Spleen (tissue), 7 donors: ENCODE measurements around the gene MARCHF11.

Source experiments
- CTCF ChIP-seq, 11 experiments: fragments of 200-600 bp in 7 of 11; fragments of 450-650 bp in 4 of 11; sonication (generic) in 4 of 11; IDR thresholded peaks in 8 of 11; conservative IDR thresholded peaks in 3 of 11; 1 replicate in 7 of 11; 2 replicates in 4 of 11; pipeline versions ENCODE4 v1.4.0 to v1.8.0; 2016 to 2021; ENCODE audit warnings: antibody characterized with exemption in 11 of 11, inconsistent platforms in 4 of 11, mild to moderate bottlenecking in 1 of 11
- POLR2A ChIP-seq, 3 donors: fragments of 450-650 bp; IDR thresholded peaks; one replicate each; pipeline ENCODE4 v1.5.1; 2017; ENCODE audit warnings: antibody characterized with exemption in 3 of 3, mild to moderate bottlenecking in 1 of 3
- POLR2AphosphoS5 ChIP-seq, 3 donors: sonication (generic); formaldehyde crosslinking; IDR thresholded peaks; one replicate each; pipeline ENCODE4 v1.5.1; 2017; ENCODE audit warnings: antibody characterized with exemption in 3 of 3
- donor health status: DM: no; HTN: no; CAD: no; lungs with moderate emphysema.
- donor health status: DM: no; HTN: no; CAD: no.
- donor health status: DM: no; HTN: no; CAD: no.

- TF ChIP-seq POLR2A (IDR thresholded peaks at IDR 0.05) (no peak), CTCF (IDR thresholded peaks at IDR 0.05 in 8 of 11, conservative IDR thresholded peaks at IDR 0.05 in 3 of 11) (no peak), POLR2AphosphoS5 (IDR thresholded peaks at IDR 0.05) (no peak)
Measured at GRCh38 chr5:16067415-16067814, 112.2 kb downstream of the MARCHF11 start.
